ENCODE results near the gene SMAP1.

Gene SMAP1

DNA sequence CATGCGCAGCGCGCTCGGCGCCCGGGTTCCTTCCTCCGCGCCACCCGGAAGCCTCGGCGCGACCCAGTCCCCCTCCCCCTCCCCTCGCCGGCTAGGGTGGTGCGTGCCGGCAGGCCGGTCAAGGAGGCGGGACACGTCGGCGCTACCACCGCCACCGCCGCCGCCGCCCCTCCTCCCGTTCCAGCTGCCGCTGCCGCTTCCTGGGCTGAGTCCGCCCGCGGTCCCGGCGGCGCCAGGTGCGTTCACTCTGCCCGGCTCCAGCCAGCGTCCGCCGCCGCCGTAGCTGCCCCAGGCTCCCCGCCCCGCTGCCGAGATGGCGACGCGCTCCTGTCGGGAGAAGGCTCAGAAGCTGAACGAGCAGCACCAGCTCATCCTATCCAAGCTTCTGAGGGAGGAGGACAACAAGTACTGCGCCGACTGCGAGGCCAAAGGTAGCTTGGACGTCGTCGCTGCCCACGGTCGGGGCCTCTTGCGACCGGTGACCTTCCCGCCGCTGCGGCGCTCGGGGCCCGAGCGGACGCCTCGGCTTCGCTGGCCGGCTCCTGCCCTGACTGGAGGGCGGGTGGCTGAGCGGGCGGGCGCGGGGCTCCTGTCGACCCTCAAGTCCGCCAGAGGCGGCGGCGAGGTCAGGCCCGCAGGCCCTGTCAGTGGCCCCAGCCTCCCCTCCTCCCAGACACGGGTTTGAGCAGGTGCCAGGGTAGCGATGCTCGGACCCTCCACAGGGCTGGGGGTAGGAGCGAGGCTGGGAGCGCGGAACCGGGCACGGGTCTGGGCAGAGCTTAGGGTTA, at the start of gene SMAP1:
Gene SMAP1 (plus strand): TSS at position 173 of the 788 bp plus-strand sequence. CDS start 141 bp downstream, at position 314.
- DNase-seq (ENCODE audit: low spot score): peak; percentile 78

DNA sequence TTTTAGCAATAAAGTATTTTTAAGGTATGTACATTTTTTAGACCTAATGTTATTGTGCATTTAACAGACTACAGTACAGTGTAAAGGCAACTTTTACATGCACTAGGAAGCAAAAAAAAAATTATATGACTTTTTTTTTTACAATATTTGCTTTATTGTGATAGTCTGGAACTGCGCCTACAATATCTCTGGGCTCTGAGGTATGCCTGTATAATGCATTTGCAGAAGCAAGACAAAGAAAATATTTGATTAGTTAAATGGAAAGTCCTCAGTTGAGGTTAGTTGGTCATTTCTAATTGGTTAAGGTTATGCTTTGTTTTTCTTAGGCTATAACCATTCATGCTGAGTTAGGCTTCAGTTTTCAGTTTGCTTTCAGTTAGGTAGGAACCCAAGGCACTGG, 46.9 kb upstream of the SMAP1 start:
- DNase-seq (ENCODE audit: low spot score): no peak

DNA sequence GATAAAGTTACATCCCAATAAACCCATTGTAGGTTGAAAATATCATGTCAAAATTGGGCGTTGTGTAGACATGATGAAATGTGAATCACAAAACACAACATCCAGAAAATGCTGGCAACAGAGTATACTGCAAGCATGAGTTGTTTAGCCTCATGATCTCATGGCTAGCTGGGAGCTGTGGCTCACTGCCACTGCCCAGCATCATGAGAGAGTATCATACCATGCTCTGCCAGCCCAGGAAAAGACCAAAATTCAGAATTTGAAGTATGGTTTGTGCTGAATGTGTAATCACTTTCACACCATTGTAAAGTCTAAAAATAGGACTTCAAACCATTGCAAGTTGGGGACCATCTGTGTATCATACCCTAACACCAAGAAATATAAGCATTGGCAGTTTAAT, 45.2 kb upstream of the SMAP1 start:
- no peak for DNase-seq (ENCODE audit: low spot score)

DNA sequence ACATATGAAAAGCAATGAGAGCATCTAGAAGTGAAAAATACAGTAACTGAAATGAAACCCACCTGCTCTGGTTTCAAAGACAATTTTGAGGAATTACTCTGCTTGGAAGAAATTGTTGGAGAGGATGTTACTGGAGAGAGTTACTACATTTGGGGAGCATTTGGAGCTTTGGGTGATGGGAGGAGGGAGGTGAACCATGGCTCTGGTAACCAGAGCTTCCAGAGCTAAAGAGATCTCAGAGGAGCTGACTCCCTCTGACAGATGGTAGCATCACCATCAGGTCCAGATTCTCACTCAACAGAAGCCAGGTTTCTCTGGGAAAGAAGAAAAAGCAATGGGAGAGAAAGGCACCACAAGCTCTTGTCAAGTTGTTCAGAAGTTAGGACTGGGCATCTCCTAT, 42.2 kb upstream of the SMAP1 start:
- DNase-seq (ENCODE audit: low spot score): no peak

- DNase-seq (ENCODE audit: low spot score): no peak
Measured at GRCh38 chr6:70627500-70628254, 40.0 kb upstream of the SMAP1 start.

GRCh38 chr6:70629929-70630328, 37.8 kb upstream of the SMAP1 start:
- DNase-seq (ENCODE audit: low spot score): no peak

DNA sequence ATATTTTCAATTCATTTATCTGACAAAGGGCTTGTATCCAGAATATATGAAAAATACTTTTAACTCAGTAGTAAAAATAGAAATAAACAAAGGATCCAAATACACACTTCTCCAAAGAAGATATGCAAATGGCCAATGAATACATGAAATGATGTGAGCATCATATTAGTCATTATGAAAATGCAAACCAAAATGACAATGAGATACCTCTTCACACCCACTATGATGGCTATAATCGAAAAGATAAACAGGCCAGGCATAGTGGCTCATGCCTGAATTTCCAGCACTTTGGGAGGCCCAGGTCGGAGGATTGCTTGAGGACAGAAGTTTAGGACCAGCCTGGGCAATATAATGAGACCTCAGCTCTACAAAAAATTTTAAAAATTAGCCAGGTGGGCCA, 33.8 kb upstream of the SMAP1 start:
- DNase-seq (ENCODE audit: low spot score): no peak

- DNase-seq (ENCODE audit: low spot score): no peak
Measured at GRCh38 chr6:70636596-70636995, 31.1 kb upstream of the SMAP1 start.

DNA sequence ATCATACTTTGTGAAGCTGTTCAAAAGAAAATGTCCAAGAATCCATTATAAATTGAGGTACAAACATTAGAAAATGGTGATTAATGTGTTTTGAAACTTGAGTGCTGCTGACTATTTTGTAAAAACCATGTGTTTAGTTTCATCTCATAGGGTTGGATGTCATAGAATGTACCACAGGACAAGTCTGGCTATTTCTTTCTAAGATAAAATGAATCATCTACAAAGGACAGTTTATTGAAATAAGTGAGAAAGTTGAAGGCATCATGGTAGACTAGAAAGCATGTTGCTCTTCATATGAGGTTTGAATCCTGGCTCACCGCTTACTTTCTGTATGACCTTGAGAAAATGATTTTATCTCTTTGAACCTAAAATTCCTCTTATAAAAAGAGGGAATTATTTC, 29.2 kb upstream of the SMAP1 start:
- no peak for DNase-seq (ENCODE audit: low spot score)

GRCh38 chr6:70651326-70651905, 16.3 kb upstream of the SMAP1 start:
- DNase-seq (ENCODE audit: low spot score): no peak

- no peak for DNase-seq (ENCODE audit: low spot score)
Measured at GRCh38 chr6:70652216-70652615, 15.5 kb upstream of the SMAP1 start.

GRCh38 chr6:70657706-70658105, 10.0 kb upstream of the SMAP1 start:
- no peak for DNase-seq (ENCODE audit: low spot score)

DNA sequence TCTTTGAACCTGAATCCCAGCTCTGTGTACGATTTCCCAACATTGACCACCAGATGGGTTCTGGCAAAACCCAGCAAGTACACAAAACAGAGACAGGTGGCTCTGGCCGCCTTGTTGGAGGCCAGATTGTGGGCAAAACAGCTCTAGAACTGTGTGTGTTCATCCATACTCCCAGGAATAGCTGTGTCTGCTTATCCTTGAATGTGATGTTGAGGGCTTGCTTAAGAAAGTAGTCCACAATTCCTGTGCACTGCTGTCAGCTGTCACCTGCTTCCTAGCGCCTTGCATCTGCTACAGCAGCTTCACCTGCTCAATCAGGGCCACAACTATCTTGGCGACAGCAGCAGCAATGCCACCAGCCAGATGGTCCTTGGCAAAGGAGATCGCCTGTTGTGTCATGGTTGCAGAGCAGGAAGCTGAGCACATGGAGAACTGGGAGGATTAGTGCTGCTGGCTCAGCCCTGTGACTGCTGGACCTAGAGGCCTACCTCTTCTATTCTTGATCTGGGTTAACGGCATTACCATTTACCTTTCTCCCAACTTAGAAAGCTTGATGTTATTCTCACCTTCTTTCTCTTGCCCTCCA, 3.7 kb upstream of the SMAP1 start:
- no peak for DNase-seq (ENCODE audit: low spot score)

- DNase-seq (ENCODE audit: low spot score): no peak
Measured at GRCh38 chr6:70666706-70667105, 977 bp upstream of the SMAP1 start.

- DNase-seq (ENCODE audit: low spot score): no peak
Measured at GRCh38 chr6:70667256-70667710, 400 bp upstream of the SMAP1 start.

DNA sequence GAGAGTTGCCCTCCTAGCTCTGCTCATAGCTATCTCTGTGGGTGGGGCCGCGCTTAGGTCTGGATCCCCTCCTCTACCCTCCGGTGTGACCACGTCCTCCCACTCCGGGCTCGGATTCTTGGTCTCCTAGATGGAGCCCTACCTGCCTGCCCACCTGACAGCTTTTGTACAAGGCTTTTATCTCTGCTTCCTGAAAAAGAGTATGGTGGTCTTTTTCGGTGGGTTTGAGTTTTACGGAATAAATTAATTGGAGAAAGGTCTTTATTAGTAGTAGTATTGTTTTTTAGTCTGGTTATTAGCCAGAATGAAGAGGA, 773 bp downstream of the SMAP1 start:
- DNase-seq (ENCODE audit: low spot score): no peak

DNA sequence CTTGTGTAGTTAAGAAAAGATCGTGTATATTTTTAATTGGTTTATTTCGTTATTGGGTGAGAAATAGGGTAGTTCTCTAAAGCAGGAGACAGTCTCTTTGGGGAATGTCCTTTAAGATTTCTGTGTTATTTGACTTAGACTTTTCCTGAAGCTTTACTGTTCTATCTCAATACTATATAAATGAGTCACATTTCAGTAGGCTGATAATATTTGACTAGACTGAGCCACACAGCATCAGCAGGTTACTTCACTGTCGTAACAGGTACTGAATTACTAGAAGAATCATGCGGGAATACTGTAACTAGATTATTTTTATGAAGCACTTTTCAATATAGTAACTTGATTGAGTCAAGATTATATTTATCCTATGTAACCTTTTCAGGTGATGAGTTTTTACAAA, 1.4 kb downstream of the SMAP1 start:
- no peak for DNase-seq (ENCODE audit: low spot score)

DNA sequence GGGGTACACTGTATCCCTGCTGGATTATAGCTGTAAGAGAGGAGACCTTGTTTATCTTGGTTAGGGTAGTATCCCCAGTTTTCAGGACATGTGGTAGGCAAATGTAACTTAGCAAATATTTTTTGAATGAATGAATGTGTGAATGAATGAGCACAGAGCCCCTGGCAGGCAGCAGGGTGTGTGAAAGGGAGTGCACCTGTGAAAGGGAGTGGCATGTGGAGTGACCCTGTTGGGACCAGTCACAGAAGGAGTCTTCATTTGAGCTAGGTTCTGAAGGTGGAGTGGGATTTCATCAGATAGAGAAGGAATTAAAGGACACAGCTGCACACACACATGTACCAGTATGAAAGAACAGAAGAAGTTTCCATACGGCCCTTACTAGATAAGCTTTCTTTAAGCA, 4.9 kb downstream of the SMAP1 start:
- DNase-seq (ENCODE audit: low spot score): no peak

DNA sequence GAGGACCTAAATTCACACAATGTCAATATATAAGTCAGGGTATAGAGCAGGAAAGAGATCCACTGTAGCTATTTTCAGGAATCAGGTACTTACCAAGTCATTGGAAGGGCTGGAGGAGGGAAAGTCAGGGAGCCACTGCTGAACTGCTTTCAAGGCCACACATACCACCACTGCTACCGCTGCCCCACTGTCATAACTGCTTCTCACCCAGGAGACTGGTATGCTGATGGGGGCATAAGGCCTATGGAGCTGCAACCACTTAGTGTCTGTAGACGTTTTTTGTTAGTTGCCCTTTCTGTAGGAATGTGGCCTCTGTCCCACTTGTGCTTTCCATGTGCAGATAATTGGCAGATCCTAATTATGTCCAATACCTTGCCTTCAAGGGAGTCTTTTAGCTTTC, 5.4 kb downstream of the SMAP1 start:
- no peak for DNase-seq (ENCODE audit: low spot score)

DNA sequence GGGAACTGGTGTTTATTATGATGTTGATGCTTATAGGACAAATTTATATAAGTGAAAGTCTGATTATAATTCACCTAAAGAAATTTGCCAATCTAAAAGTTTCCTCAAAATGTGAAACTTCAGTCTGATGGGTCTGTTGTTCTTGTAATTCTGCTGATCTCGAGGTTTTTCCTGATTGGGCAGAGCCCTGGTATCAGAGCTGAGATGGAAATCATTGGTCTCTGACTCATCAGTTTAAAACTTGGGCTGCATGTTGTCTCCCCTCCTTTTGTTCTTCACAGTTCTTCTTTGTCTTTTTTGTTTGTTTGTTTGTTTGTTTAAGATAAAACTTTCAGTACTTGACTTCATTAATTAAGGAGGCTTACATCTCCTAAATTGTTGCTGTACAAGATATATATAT, 5.9 kb downstream of the SMAP1 start:
- DNase-seq (ENCODE audit: low spot score): no peak

DNA sequence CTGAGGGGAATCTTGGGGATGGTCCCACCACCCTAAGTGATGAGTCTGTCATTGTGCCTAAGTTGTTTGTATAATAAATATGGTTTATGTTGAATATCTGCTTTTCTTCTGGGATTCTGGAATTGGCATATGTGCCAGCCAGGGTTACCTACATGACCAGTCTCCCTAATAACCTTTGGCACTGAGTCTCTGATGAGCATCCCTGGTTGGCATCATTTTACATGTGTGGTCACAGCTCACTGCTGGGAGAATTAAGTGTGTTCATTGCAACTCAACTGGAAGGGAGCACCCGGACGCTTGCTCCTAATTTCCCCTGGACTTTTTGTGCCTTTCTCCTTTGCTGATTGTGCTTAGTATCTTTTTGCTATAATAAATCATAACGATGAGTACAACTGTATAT, 8.1 kb downstream of the SMAP1 start:
- DNase-seq (ENCODE audit: low spot score): no peak

GRCh38 chr6:70676821-70677220, 9.1 kb downstream of the SMAP1 start:
- no peak for DNase-seq (ENCODE audit: low spot score)

DNA sequence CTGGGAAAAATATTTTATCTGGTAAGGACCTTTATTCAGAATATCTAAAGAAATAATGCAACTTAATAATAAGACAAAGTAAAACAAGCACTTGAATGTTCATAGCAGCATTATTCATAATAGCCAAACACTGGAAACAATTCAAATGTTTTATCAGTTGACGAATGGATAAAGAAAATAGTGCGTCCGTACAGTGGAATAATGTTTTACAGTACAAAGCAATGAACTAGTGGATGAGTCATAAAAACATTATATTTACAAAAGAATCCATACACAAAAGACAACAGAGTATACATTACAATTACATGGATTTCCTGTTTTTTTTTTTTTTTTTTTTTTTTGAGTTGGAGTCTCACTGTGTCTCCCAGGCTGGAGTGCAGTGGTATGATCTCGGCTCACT, 12.7 kb downstream of the SMAP1 start:
- DNase-seq (ENCODE audit: low spot score): no peak

Data from hematopoietic multipotent progenitor cell treated with erythropoietin and hydrocortisone succinate and interleukin-3 and kit ligand, for 17 days (in vitro differentiated cells).